ENCODE results near the gene TRIM24. TPM values are rescaled to one million over a fixed set of nuclear protein-coding genes. Genes with fewer than 3 reads are reported as not detected.

The TRIM24 gene
- total and polyA plus RNA-seq, 2 of the 13 experiments (the other 11 are each of a cell fraction or from before 2014, with no cell fraction given) = 100 to 106 TPM

DNA sequence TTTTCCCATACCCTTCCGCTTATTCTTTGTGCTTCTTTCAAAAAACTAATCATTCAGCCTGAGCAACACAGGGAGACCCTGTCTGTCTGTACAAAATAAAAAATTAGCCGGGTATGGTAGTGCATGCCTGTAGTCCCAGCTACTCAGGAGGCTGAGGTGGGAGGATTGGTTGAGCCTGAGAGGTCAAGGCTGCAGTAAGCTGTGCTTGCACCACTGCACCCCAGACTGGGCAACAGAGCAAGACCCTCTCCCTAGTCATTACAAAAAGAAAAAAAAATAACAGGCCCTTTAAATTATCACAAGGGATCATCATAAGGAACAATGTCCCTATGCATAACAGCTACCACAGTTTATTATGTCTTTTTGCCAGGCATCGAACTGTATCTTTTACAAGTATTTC, 119.6 kb downstream of the TRIM24 start:
- H3K4me3 ChIP-seq (replicated peaks in 1 of 3; ENCODE audit: insufficient read depth in 1 of 3, low read depth in 2 of 3, low read length in 3 of 3) = no peak overlapping the region
- WGBS (ENCODE audit: low lambda C conversion rate) = 97% methylated on average over 3 of the region's 3 CpGs
- no peak overlapping the region for H2AFZ ChIP-seq (ENCODE audit: low read length)
- BruUV-seq (replicated peaks) = no TSS peak
- ChIA-PET POLR2A (no interaction called here), CTCF (ENCODE audit: low intra/inter-chr PET ratio, low total read pairs) (no interaction called here)
- TF ChIP-seq RFX1 (IDR thresholded peaks at IDR 0.05) (no peak), ZNF121 (CRISPR knock-in tag; IDR thresholded peaks at IDR 0.05) (peak; percentile 93), RBM22 (optimal IDR thresholded peaks at IDR 0.05; ENCODE audit: low read length) (peak; percentile 7)
- no peaks in the 10 kb centered on the region for H3K79me2 ChIP-seq (ENCODE audit: insufficient read depth, low read length)
- H3K9ac ChIP-seq (ENCODE audit: insufficient read depth, low read depth, low read length) = no peak overlapping the region
- in situ Hi-C loops (cut with HindIII; ENCODE audit: extremely low pct_ligation_motif_present, low pct_unique_long_range_greater_than_20kb) (no loop called here), intact Hi-C loops (cut with micrococcal nuclease; ENCODE audit: unreplicated experiment) (no loop called here)
- no peaks in the 10 kb centered on the region for H3K27me3 ChIP-seq (ENCODE audit: control insufficient read depth in 1 of 2, insufficient read depth in 2 of 2, low read length in 2 of 2)
- peaks cover 14 to 76% of the 10 kb centered on the region in 2 experiments for H3K36me3 ChIP-seq (replicated peaks in 1 of 2; ENCODE audit: control insufficient read depth in 1 of 2, insufficient read depth in 2 of 2, low read length in 2 of 2)
- ATAC-seq (no peak), FAIRE-seq (no peak), DNase-seq (ENCODE audit: low spot score) (no peak)
- H3K27ac ChIP-seq (ENCODE audit: extremely low read length, insufficient read depth, low read length) = no peak overlapping the region
- H3K9me3 ChIP-seq (ENCODE audit: low read length) = no peaks in the 10 kb centered on the region
- H3K4me2 ChIP-seq (ENCODE audit: low read depth, low read length) = no peak overlapping the region
- H4K20me1 ChIP-seq (ENCODE audit: insufficient read depth, low read length) = no peaks in the 10 kb centered on the region; the same call in 1 of the 2 replicates
- H3K4me1 ChIP-seq (ENCODE audit: insufficient read depth, low read length) = no peaks in the 10 kb centered on the region

DNA sequence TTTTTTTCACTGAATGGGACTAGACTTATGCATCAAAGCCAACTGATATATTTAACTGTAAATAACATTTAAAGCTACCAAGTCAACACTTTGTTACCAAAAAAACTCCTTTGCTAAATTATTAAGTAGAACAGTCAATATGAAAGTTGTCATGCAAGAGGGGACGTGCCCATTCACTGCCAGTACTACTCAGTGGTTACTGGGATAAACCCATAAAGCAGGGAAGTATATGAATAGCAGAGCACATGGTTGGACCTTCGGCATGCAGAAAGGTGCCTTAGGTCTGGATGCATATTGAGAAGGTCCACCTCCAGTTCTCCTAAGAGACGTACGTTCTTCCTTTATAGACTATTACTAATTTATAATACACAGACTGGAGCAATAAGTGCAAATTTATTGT, 121.0 kb downstream of the TRIM24 start:
- peaks cover 12 to 81% of the 10 kb centered on the region in 2 experiments for H3K36me3 ChIP-seq (replicated peaks in 1 of 2; ENCODE audit: control insufficient read depth in 1 of 2, insufficient read depth in 2 of 2, low read length in 2 of 2)
- DNase-seq (ENCODE audit: low spot score) (no peak), FAIRE-seq (no peak), ATAC-seq (no peak)
- intact Hi-C loops (cut with micrococcal nuclease; ENCODE audit: unreplicated experiment) (no loop called here), in situ Hi-C loops (cut with HindIII; ENCODE audit: extremely low pct_ligation_motif_present, low pct_unique_long_range_greater_than_20kb) (no loop called here)
- no peak overlapping the region for H3K27ac ChIP-seq (ENCODE audit: extremely low read length, insufficient read depth, low read length)
- no peak overlapping the region for H3K4me3 ChIP-seq (replicated peaks in 1 of 3; ENCODE audit: insufficient read depth in 1 of 3, low read depth in 2 of 3, low read length in 3 of 3)
- CTCF ChIA-PET (ENCODE audit: low intra/inter-chr PET ratio, low total read pairs) = no interaction called here
- 99% methylated on average over 4 of the region's 4 CpGs for WGBS (ENCODE audit: low lambda C conversion rate)
- TF ChIP-seq SATB2 (CRISPR knock-in tag; IDR thresholded peaks at IDR 0.05) (no peak), ZNF660 (CRISPR knock-in tag; IDR thresholded peaks at IDR 0.05; ENCODE audit: borderline replicate concordance, low read depth) (no peak), ZNF496 (CRISPR knock-in tag; IDR thresholded peaks at IDR 0.05; ENCODE audit: insufficient replicate concordance) (no peak), SMAD9 (CRISPR knock-in tag; IDR thresholded peaks at IDR 0.05) (no peak), ZNF749 (CRISPR knock-in tag; IDR thresholded peaks at IDR 0.05; ENCODE audit: borderline replicate concordance) (no peak), ARID2 (CRISPR knock-in tag; IDR thresholded peaks at IDR 0.05; ENCODE audit: borderline replicate concordance) (no peak), RBM22 (optimal IDR thresholded peaks at IDR 0.05; ENCODE audit: low read length) (peak; percentile 100)
- TF ChIP-seq, protein P1, sequence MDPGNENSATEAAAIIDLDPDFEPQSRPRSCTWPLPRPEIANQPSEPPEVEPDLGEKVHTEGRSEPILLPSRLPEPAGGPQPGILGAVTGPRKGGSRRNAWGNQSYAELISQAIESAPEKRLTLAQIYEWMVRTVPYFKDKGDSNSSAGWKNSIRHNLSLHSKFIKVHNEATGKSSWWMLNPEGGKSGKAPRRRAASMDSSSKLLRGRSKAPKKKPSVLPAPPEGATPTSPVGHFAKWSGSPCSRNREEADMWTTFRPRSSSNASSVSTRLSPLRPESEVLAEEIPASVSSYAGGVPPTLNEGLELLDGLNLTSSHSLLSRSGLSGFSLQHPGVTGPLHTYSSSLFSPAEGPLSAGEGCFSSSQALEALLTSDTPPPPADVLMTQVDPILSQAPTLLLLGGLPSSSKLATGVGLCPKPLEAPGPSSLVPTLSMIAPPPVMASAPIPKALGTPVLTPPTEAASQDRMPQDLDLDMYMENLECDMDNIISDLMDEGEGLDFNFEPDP (CRISPR knock-in tag; conservative IDR thresholded peaks at IDR 0.05) = no peak
- POLR2A ChIA-PET = no interaction called here
- H3K4me1 ChIP-seq (ENCODE audit: insufficient read depth, low read length) = no peaks in the 10 kb centered on the region
- no peaks in the 10 kb centered on the region for H3K79me2 ChIP-seq (ENCODE audit: insufficient read depth, low read length)
- no peak overlapping the region for H3K9ac ChIP-seq (ENCODE audit: insufficient read depth, low read depth, low read length)
- H3K27me3 ChIP-seq (ENCODE audit: control insufficient read depth in 1 of 2, insufficient read depth in 2 of 2, low read length in 2 of 2) = no peaks in the 10 kb centered on the region
- no peaks in the 10 kb centered on the region for H3K9me3 ChIP-seq (ENCODE audit: low read length)
- H4K20me1 ChIP-seq (ENCODE audit: insufficient read depth, low read length) = no peaks in the 10 kb centered on the region; the same call in 1 of the 2 replicates
- no peak overlapping the region for H2AFZ ChIP-seq (ENCODE audit: low read length)
- BruUV-seq (replicated peaks) = no TSS peak
- H3K4me2 ChIP-seq (ENCODE audit: low read depth, low read length) = no peak overlapping the region
